Measurements from ENCODE around the gene OLFML1.

The OLFML1 gene

DNA sequence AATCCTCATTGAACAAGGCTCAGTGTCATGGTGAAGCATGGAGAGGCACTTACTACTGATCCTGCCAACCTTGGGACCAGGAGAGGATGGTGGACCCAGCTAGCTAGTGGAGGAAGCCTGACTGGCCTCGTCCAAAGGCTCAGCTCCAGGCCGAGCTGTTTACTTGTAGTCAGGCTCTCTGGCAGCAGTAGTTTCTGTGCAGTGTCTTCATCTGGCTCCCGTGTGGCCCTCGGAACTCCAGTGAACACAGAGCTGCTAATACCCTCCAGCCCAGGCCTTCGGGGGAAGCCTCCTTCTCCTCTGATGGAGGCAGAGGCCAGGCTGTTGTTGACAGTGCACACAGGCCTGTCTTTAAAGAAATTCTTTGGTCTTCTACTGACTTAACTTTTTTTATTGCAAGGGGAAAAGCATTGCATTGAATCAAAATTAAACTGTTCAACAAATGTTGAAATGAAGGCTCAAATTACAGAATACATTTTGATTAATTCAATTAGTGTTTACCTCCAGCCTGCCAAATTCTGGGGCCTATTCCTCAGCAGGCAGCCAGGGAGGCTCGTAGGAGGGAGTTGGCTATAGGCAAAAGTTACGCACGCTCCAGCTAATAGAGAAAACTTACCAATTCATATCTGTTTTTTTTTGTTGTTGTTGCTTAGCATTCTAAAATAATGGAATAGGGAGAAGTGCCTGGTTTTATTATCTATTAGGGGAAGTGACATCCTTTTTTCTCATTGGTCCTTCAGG, 47.3 kb downstream of the OLFML1 start:
- DNase-seq (ENCODE audit: low spot score) = no peak

DNA sequence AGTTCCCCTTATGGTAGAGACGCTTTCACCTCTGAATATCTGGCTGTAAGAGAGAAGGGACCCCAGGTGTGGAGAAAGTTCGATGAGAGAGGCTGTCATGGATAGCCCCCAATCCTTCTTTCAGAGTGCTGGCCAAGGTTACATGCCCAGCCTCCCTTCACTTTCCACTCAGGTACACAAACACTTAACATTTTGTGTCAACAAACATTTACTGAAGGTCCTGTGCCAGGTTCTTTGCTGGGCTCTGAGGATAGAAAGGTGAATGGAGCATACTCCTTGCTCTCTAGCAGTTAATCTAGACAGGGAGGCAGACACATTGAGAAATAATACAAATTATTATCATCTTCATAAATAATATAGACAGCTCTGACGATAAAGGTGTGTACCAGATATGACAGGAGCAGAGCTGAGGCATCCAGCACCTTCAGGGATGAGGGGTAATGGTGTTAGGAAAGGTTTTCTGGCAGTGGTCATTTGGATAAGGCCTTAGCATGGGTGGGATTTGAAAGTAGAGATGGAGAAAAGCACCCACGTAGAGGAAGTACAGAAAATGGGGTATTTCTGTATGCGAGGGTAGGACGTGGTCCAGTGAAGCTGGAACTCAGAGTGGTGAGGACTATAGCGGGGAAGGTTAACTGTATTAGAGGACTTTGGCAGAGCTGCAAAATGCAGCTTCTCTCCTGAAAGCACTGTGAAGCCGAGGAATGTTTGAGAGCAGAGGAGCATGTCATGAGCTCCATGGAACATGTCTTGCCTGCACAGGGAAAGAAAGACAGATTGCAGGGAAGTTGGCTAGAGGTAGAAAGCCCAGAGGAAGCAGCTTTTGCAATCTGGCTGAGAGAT, 48.1 kb downstream of the OLFML1 start:
- no peak for DNase-seq (ENCODE audit: low spot score)

DNA sequence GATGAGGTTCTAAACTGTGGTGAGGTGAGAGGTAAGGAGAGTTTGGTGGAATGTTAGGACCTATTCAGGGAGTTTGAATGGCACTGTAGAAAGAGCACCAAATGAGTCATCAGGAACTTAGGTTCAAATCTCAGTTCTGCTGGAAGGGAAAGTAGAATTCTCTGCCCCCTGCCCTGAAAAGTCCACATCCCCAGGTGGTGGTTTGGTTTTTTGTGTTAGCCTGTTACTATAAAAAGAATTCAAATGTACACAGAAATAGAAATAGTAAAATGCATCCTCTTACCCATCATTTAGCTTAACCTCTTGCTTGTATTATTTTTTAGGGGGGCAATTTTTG, 48.7 kb downstream of the OLFML1 start:
- DNase-seq (ENCODE audit: low spot score) = no peak

DNA sequence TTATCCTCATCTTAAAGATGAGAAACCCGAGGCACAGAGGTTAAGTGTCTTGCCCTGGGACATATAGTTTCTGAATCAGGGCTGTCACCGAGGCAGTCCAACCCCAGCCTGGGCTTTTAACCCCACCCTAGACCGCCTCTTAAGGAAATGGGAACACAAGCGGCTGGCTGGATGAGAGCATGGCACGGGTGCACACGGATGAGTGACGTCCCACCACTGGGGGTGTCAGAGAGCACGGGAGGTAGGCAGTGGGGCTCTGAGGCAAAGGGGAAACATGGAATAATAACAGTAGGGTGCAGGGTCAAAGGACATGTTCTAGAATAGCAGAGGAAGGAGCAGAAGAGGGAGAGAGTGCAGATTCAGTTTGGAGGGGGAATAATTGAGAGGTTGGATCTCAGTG, 50.8 kb downstream of the OLFML1 start:
- DNase-seq (ENCODE audit: low spot score) = no peak

DNA sequence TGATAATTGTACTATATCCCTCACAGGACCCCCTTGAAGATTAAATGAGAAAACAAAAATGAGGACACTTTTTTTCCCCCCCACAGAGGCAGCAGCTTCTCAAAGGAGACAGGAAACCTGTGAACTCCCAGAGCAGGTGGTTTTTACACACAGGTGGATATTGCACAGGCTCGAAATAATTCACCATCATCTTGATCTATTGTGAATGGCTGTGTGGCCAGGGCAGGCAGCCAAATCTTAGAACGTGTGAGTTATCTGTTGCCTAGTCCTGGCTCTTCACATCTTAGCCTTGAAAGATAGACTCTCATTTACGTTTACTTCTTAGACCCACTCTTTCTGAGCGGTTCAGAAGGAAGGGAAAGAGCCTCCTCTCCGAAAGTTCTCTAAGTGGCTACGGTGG, 52.0 kb downstream of the OLFML1 start:
- DNase-seq (ENCODE audit: low spot score) = no peak

DNA sequence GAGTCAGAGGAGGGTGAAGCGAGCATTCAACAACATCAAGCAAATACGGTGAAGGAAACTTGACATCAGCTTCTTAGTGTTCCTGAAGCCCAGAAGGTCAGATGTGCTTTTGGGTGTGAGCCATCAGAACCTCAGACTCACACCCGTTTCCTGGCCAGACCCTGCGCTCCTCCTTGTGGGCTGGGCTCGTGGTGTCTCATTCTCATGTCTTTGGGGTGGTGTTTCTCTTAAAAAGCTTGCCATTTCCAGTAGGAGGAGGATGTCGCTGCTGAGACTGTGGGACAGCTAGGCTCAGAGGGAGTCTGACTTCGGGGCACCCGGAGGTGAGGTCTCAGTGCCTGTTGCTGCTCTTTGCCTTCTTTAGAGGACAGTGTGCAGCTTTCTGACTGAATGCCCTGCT, 52.7 kb downstream of the OLFML1 start:
- DNase-seq (ENCODE audit: low spot score) = no peak

DNA sequence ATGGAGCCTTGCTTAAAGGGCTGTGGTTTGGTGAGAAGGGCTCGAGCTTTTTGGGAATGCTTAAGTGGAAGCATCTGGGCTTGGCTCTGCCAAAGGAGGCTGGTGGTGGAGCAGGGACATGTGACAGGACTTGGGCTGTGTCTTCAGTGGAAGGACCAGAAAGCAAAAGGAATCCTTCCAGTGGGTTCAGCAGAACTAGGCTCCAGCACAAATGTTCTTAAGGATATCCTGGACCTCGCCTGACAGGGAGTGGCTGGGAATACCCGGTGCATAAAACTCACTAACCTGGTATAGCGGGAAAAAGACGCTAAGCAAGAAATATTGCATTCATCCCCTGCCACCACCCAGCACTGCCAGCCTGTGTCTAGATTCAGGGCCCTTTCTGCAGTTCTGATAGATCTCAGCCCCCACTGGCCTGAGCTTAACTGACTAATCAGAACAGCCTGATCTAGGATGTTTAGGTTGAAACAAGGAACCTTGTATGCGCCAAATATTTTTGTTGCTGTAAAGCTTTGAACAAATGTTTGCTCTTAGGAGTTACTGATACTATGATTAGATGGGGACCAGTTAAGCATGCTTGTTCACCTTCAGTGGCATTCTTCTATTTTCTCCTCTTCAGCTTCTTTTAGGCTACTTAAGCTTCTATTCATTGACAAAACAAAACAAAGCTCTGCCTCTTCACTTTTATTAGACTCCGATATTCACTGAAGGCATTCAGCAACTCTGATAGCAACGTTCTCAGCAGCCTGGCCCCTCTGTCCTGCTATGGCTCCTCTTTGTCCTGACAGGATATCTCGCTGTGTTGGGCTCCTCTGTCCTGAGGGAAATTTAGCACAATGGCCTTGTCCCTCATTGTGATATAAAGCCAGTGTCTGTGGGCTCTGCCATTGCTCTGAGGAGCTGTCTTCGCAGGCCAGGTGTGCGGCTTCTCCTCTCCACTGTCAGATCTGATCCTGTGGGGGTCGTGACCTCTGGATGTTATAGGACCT, 53.5 kb downstream of the OLFML1 start:
- no peak for DNase-seq (ENCODE audit: low spot score)

DNA sequence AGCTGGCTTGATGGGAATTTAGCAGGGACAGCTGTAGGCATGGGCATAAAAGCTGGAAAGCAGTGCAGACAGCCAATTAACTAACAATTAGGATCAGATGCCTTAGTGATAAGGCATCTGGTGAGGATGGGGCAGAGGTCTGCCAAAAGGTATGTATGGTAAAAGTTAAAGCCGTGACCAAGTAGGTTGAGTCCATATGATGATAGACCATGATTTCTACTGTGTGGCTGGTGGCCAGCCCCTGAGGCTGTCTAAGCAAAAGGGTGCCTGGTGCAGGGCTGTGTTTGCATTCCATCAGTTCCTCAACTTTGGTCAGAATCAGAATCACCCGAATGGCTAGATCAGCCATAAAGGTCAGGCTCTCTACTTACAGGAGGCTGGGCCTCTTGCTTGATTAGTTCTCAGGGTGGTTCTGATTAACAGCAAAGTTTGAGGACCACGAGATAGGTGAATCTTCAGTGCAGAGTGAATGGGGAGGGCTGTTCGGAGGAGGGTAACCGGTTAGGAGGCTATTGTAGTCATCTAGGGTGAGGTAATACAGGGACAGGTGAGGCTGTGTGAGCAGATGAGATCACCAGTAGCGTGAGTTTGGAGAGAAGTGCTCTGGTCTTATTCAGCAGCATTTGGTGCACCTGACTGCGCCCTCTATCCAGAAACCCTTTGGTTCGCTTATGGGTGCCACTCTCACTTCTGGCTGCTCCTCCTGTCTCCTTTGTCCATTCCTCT, 55.7 kb downstream of the OLFML1 start:
- no peak for DNase-seq (ENCODE audit: low spot score)

DNA sequence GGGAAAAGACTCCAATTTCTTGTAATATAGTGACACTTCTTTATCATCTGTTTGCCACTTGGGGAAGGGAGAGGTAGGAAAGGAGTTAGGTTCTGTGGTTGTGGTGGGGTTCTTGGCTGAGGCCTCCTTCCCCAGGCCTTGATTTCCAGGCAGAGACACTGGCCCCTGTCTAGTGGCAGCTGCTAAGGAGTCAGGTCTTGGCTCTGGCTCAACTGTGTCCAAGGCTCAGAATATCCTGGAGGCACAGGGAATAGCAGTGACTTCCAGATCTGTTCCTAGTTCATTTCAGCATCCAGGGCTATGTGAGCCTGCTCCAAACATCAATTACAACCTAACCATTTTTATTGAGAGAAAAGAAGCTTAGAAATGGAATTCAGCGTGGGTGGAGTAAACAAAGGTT, 58.0 kb downstream of the OLFML1 start:
- no peak for DNase-seq (ENCODE audit: low spot score)

DNA sequence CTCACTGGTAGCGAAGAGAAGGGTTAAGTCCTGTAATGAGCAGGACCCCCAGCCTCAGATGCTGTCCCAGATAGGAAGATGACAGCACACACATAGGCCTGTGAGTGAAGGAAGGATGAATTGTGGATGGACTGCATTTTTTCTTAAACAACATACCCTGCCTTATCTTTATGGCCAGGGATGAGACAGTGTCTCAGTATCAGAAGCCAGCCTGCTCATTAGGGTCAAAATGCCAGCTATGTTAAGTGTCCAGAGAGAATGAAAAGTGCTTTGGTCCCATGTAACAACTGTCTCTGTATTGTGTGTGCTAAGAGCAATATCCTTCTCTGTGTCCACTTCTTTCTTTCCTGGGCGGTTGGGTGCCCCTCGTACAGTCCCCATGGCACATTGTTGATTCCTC, 58.7 kb downstream of the OLFML1 start:
- no peak for DNase-seq (ENCODE audit: low spot score)

DNA sequence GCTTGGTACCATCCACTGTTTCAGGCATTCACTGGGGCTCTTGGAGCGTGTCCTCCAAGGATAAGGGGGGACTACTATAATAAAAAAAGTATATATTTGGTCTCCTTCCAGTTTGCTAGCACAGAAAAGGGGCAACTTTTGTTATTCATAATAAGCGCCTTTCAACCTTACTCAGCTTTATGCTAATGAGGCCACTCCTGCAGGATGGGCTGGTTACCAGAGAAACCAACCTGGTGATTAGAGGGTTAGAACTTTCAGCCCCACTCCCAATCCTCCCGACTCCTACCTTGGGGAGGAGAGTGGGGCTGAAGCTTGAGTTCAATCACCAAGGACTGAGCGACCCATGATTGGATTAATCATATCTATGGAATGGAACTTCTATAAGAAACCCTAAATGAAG, 60.3 kb downstream of the OLFML1 start:
- no peak for DNase-seq (ENCODE audit: low spot score)

DNA sequence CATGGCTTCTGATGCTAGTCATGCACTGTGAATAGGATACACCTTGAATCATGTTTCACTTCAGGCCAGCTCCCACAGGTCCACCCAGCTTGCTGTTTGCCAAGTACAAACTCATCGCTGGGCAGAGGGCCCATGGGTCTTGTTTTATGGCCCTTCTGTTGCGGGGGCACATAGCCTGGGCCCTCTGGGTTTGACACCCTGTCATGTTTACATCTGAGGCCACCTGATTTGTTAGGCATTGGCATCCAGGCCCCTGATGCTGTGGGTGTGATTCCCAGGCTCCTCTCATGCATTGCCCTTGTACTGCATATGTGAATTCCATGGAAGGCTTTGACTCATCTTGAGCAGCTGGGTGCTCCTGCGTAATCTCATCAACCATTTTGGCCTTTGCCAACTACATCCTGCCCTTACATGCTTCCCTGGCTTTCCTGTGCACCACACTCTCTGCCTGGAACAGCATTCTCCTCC, 61.1 kb downstream of the OLFML1 start:
- no peak for DNase-seq (ENCODE audit: low spot score)

DNA sequence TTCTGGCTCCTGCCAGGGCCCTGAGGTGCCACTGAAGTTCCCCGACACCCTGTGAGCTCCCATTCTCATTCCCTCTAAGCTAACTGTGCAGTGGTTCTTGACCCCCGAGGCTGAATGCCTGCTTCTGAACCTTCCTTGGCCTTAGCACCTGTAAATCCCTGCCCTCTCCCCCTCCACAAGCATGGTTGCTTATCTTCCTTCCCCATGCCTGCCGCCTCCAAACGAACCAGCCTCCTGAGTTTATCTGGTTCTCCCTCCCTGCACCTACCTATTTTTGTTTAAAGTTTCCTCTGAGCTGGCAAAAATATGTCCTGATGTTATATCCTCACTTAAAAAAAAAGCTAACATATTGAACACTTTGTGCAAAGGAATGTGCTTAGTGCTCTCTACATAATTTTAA, 62.4 kb downstream of the OLFML1 start:
- DNase-seq (ENCODE audit: low spot score) = no peak

DNA sequence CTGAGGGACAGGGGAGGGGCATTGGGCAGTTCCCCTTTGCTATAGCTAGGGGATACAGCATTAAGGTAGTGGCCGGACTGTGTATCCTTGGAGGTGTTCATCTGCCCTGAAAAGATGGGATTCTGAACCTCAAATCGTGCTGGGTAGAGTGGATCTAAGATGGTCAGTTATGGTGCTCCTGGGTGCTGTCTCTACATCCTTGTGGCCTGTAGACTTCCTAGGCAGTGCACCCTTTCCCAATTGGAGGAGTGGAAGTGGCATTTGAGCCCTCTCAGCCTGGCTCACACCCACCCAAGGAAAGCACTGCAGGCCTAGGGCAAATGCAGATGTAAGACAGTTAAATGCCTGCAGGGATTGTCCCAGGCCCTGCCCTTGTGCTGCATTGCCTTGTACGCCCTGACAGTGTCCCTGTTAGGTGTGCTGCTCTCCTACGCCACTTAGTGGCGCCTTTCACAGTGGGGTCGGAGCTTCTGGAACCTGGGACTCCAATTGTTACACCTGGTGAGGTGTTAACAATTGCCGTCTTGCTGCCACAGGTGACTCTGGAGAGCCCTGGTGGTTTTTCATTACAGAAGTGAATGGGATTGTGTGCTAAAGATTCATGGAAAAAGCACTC, 63.5 kb downstream of the OLFML1 start:
- DNase-seq (ENCODE audit: low spot score) = no peak

DNA sequence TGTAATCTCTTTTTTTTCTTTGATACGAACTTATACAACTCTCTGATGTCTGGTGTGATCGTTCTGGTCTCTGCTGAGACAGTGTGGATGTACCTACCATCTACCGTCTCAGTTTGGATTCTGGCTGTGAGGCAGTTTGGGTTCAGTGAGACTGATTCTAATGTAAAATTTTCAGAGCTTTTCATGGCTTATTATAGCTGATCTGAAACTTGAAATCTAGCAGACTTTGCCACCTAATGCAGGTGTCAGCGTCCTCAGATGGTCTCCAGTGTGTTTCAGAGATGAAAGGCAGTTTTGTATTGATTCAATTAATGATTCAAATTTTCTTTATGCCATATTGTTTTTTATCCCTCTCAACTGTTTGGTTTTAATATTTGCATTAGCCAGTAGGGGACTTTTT, 64.4 kb downstream of the OLFML1 start:
- no peak for DNase-seq (ENCODE audit: low spot score)

DNA sequence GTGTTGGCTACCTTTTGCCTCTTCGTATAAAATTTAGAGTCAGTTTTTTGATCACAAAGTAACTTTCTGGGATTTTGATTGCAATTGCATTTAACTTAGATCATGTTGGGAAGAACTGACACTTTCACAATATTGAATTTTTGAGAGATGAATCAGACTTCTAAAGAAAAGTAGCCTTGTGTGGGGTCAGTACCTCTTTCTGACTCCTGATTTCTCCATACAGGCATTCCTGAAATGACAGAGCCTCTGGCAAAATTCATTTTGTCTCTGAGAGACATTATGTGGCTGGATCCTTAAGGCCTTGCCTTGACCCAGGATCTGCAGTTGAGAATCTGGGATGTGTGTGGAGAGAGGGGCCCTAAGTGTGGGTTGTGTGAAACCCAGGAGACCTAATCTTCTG, 66.3 kb downstream of the OLFML1 start:
- no peak for DNase-seq (ENCODE audit: low spot score)

DNA sequence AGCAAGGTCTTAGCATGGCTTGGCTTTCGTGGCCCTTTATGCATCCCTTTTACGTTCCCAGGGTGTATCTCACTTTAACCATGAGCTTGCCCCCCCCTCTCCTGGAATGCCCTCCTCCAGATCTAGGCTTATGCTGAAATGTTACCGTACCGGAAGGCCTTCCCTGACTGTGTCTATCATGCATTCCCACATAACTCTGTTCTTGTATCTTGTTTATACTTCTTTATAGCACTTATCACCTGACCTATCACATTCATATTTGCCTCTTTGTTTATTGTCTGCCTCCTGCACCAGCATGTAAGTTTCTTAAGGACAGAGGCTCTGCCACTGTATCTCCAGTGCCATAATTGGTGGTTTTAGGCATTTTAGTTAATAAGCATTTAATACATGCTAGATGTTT, 67.4 kb downstream of the OLFML1 start:
- no peak for DNase-seq (ENCODE audit: low spot score)

DNA sequence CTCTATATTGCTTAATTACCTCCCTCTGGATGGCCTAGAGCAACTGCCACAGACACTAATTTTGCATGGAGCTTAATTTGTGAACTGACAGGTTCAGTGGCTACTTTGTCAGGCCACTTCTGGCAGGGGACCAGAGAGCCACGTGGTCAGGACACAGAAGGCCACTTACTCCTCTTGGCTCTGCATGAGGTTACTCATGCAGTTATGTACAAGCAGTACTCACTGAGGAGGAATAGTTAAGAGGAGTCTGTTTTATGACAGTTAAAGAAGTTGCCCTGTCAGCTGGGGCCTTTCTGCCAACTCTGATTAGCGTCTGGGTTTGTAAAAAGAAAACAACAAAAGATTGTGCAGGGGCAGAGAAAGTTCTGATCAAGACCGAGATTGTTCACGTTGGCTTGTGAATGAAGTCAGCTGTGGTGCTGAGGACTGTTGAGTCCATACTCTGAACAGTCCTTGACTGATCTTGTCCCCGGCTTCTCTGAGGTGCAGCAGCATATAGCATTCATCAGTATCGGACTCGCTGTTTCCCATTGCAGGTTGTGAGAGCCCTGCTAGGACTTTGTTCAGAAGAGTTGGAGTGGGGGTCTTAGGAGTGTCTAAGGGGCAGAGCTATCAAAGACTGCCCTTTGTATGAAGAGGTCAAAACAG, 69.9 kb downstream of the OLFML1 start:
- DNase-seq (ENCODE audit: low spot score) = peak; percentile 20

DNA sequence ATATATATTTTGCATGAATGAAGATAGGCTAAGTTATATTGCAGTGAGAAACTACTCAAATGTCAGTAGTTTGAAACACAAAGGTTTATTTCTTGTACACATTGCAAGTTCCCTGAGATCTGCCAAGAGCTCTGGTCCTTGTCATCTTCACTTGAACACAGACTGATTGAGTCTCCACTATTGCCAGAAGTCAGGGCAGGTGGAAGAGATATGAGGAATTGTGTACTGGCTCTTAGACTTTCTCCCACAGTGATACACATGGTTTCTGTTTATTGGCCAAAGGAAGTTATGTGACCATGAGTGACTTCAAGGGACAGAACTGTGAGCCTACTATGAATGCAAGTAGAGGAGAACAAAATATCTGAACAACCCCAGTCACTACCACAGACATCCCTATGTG, 72.7 kb downstream of the OLFML1 start:
- no peak for DNase-seq (ENCODE audit: low spot score)

DNA sequence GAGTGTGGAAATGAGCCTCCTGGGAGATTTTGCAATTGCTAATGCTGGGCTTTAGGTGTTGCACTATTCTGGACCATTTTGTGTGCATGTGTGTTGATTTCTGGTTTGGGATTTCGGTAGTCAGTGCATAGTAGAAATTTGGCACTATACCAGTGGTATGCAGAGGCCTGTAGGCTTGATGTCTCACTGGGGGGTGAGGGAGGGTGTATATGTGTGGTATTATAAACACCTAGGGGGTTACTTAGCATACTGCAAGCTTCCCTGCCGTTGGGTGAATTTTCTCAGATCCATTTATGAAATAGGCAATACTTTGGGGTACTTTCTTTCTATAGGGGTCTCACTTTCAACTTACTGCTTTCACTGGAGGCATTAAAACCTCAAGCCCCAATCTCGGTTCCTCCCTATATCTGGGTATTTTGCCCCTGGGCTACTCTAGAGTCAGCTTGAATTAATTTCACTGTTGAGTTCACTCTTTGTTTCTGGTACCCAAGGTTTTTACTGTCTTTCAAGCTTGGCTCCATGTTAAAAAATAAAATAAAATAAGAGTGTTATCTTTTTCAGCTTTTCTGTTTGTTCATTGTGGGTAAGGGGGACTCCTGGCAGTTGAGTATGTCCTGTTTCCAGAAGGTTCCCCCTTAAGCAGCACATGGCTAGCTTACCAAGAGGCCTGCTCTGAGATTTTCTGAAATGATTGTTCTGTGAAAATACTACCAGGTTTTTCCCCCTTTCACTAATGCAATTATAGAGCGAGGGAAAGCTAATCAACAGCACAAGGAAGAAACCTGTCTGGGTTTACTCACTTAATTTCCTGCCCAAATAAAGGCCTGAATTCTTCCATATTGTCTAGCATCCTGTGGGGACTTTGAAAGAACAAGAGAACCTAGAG, 74.3 kb downstream of the OLFML1 start:
- DNase-seq (ENCODE audit: low spot score) = no peak
